ENCODE results near the gene JMJD8. TPM values are rescaled to one million over a fixed set of nuclear protein-coding genes. Genes with fewer than 3 reads are reported as not detected.

Gene JMJD8
- total and polyA plus RNA-seq, 9 of the 15 experiments (the other 6 are each of a cell fraction or from before 2014, with no cell fraction given): 1.2 to 50.6 (median 29.3) TPM

GRCh38 chr16:728131-728889, 44.2 kb upstream of the JMJD8 start (continued):
- TF ChIP-seq, protein P1, sequence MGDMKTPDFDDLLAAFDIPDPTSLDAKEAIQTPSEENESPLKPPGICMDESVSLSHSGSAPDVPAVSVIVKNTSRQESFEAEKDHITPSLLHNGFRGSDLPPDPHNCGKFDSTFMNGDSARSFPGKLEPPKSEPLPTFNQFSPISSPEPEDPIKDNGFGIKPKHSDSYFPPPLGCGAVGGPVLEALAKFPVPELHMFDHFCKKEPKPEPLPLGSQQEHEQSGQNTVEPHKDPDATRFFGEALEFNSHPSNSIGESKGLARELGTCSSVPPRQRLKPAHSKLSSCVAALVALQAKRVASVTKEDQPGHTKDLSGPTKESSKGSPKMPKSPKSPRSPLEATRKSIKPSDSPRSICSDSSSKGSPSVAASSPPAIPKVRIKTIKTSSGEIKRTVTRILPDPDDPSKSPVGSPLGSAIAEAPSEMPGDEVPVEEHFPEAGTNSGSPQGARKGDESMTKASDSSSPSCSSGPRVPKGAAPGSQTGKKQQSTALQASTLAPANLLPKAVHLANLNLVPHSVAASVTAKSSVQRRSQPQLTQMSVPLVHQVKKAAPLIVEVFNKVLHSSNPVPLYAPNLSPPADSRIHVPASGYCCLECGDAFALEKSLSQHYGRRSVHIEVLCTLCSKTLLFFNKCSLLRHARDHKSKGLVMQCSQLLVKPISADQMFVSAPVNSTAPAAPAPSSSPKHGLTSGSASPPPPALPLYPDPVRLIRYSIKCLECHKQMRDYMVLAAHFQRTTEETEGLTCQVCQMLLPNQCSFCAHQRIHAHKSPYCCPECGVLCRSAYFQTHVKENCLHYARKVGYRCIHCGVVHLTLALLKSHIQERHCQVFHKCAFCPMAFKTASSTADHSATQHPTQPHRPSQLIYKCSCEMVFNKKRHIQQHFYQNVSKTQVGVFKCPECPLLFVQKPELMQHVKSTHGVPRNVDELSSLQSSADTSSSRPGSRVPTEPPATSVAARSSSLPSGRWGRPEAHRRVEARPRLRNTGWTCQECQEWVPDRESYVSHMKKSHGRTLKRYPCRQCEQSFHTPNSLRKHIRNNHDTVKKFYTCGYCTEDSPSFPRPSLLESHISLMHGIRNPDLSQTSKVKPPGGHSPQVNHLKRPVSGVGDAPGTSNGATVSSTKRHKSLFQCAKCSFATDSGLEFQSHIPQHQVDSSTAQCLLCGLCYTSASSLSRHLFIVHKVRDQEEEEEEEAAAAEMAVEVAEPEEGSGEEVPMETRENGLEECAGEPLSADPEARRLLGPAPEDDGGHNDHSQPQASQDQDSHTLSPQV (IDR thresholded peaks at IDR 0.05): no peak
- TF ChIP-seq, protein P2, sequence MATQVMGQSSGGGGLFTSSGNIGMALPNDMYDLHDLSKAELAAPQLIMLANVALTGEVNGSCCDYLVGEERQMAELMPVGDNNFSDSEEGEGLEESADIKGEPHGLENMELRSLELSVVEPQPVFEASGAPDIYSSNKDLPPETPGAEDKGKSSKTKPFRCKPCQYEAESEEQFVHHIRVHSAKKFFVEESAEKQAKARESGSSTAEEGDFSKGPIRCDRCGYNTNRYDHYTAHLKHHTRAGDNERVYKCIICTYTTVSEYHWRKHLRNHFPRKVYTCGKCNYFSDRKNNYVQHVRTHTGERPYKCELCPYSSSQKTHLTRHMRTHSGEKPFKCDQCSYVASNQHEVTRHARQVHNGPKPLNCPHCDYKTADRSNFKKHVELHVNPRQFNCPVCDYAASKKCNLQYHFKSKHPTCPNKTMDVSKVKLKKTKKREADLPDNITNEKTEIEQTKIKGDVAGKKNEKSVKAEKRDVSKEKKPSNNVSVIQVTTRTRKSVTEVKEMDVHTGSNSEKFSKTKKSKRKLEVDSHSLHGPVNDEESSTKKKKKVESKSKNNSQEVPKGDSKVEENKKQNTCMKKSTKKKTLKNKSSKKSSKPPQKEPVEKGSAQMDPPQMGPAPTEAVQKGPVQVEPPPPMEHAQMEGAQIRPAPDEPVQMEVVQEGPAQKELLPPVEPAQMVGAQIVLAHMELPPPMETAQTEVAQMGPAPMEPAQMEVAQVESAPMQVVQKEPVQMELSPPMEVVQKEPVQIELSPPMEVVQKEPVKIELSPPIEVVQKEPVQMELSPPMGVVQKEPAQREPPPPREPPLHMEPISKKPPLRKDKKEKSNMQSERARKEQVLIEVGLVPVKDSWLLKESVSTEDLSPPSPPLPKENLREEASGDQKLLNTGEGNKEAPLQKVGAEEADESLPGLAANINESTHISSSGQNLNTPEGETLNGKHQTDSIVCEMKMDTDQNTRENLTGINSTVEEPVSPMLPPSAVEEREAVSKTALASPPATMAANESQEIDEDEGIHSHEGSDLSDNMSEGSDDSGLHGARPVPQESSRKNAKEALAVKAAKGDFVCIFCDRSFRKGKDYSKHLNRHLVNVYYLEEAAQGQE (IDR thresholded peaks at IDR 0.05; ENCODE audit: borderline replicate concordance): no peak
- TF ChIP-seq, protein P2 (CRISPR knock-in tag; IDR thresholded peaks at IDR 0.05; ENCODE audit: low read depth): no peak
- TF ChIP-seq YY1 (IDR thresholded peaks at IDR 0.05; ENCODE audit: borderline replicate concordance in 1 of 3, control insufficient read depth in 1 of 3, extremely low read depth in 1 of 3, insufficient read depth in 3 of 3, insufficient read length in 1 of 3, insufficient replicate concordance in 2 of 3, low read depth in 1 of 3, low read length in 2 of 3) (peak in 2 of 3 experiments; percentile 18 to 42), ZNF212 (CRISPR knock-in tag; IDR thresholded peaks at IDR 0.05) (no peak), NR3C1 (CRISPR knock-in tag; IDR thresholded peaks at IDR 0.05) (0 out of 2 replicates have a peak, but pooled peaks have one; percentile 14), ZNF699 (CRISPR knock-in tag; IDR thresholded peaks at IDR 0.05; ENCODE audit: insufficient replicate concordance) (no peak), NONO (IDR thresholded peaks at IDR 0.05; ENCODE audit: low read depth in 2 of 2, low read length in 1 of 2) (peak in 1 of 2 experiments; percentile 29; a peak in 1 of 4 replicates), MEF2D (tag; conservative IDR thresholded peaks at IDR 0.05; ENCODE audit: low read depth) (no peak), PHF8 (IDR thresholded peaks at IDR 0.05; ENCODE audit: borderline replicate concordance, low read length) (no peak; the same call in 1 of the 2 replicates), BRF1 (IDR thresholded peaks at IDR 0.05; ENCODE audit: borderline replicate concordance, extremely low read depth, insufficient read length) (no peak)
- TF ChIP-seq, protein P3, sequence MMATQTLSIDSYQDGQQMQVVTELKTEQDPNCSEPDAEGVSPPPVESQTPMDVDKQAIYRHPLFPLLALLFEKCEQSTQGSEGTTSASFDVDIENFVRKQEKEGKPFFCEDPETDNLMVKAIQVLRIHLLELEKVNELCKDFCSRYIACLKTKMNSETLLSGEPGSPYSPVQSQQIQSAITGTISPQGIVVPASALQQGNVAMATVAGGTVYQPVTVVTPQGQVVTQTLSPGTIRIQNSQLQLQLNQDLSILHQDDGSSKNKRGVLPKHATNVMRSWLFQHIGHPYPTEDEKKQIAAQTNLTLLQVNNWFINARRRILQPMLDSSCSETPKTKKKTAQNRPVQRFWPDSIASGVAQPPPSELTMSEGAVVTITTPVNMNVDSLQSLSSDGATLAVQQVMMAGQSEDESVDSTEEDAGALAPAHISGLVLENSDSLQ (IDR thresholded peaks at IDR 0.05): no peak

All from K562 (cell line).